Measurements from ENCODE around the gene SYNGAP1.

The SYNGAP1 gene

DNA sequence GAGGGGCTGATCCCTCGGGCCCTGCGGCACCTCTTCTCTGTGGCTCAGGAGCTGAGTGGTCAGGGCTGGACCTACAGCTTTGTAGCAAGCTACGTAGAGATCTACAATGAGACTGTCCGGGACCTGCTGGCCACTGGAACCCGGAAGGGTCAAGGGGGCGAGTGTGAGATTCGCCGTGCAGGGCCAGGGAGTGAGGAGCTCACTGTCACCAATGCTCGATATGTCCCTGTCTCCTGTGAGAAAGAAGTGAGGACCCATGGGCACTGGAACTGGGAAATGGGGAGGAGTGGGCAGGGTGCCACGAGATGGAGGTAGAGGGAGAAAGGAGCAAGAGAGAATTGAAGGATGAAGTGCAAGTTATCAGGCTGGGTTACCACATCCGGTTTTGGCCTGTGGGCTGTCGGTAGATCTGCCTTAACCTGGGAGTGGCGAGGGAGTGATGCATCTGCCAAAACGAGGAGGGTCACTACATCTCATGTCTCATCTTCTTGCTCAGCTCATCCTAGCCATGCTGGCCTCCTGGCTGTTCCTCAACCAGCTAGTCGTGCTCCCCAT lies 14.4 kb upstream of the SYNGAP1 start:
- DNase-seq = peak; percentile 28

DNA sequence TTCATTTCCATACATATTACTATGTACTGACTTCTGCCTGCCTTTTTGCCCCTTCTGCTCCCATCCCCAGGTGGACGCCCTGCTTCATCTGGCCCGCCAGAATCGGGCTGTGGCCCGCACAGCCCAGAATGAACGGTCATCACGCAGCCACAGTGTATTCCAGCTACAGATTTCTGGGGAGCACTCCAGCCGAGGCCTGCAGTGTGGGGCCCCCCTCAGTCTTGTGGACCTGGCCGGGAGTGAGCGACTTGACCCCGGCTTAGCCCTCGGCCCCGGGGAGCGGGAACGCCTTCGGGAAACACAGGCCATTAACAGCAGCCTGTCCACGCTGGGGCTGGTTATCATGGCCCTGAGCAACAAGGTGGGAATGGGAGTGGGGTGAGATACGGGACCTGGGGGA lies 13.7 kb upstream of the SYNGAP1 start:
- DNase-seq = no peak

DNA sequence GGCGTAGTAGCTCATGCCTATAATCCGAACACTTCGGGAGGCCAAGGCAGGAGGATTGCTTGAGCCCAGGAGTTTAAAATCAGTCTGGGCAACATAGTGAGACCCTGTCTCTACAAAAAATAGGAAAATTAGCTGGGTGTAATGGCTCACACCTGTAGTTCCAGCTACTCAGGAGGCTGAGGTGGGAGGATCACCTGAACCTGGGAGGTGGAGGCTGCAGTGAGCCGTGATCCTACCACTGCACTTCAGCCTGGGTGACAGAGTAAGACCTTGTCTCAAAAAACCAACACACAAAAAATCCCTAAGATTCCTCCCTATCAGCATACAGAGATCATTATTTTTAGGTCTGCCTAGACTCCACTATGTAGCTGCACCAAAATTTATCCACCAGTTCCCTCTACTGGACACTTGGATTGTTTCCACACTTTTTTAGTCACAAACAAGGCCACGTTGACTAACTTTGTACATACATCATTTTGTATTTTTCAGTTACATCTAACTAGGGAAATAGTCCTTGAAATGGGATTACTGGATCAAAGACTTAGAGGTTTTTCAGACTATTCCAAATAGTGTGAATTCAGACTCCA lies 12.6 kb upstream of the SYNGAP1 start:
- peak; percentile 36 for DNase-seq

DNA sequence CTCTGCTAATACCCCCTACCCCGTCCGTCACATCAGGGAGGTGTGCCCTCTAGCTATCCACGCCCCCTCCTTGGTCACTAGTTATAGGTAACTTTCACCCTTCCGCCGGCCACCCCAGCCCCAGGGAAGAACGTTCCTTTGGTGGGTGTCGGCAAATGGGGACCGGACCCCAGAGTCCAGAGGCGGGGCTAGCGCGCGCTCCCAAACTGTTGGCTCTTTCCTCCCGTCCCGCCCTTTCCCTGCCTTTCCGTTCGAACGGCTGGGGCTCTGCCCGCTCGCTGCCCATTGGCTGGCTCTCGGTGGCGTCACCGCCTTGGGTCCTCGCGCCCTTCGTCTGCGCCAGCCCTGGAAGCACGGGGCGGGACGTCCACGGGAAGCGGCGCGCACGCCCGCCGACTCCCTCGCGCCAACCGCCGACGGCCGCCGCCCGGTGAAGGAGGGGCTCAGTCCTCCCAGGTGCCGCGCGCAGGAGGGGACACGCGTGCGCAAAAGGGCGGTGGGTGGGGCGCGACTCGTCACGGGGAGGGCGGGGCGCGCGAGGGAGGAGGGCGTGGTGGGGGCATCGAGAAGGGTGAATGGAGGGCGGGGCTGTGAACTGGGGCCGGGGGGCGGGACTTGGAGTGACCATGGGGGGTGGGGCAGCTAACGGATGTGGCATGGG lies 9.7 kb upstream of the SYNGAP1 start:
- peak; percentile 99 for DNase-seq

DNA sequence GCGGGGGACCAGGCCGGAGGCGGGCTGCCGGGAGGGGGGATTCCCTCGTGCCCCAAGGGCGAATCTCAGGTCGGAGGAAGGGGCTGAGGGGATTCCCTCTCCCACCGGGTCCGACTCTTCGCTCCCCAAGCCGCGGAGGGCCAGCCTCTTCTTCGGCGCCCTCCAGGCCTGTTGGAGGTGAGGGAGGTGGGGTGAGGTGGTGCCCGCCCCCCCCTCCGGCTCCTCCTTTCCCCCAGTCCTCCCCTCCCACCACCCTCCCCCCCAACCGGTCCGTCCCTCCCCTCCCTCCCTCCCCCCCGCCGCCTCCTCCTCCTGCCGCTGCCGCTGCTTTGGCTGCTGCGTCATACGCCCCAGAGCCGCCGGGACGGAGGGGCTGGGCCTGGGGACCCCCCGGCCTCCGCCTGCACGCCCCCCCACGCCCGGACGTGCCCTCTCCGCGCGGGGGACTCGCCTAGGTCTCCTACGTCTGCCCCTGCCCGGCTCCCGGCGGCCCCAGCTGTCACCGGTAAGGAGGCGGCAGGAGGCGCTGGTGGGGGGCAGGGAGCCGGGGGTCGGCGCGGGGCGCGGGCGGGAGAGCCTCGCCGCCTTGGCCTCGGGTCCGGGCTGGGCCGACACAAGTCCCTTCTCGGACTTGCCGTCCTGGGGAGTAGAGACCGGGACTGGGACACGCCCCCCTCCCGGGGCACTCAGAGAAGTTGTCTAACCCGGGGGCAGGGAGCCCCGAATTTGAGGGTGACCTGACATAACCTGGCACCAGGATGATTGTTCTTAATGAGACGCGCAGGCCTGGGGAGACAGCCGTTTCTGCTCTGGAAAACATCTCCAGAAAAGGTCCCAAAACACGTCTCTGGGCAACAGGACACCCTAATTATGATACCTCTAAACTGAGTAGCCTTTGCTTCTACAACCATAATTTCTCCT lies 8.9 kb upstream of the SYNGAP1 start, which contains the start of gene PHF1:
TSS of gene PHF1 (plus strand) at position 304 of the 921 bp plus-strand sequence. CDS start 1,250 bp downstream, outside the sequence.
- DNase-seq = no peak

DNA sequence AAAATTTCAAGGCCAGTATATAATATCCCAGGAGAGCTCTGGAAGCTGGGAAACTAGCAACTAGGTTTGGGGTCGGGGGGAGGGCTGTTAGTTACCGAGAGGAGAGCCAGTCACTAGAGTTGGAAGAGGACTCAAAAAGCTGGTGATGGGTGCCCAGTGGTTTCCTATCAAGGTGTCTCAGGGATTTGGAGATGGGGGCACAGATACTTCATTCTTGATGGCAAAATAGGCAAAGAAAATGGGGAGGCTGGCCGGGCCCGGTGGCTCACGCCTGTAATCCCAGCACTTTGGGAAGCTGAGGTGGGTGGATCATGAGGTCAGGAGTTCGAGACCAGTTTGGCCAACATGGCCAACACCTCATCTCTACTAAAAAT lies 8.2 kb upstream of the SYNGAP1 start:
- no peak for DNase-seq

DNA sequence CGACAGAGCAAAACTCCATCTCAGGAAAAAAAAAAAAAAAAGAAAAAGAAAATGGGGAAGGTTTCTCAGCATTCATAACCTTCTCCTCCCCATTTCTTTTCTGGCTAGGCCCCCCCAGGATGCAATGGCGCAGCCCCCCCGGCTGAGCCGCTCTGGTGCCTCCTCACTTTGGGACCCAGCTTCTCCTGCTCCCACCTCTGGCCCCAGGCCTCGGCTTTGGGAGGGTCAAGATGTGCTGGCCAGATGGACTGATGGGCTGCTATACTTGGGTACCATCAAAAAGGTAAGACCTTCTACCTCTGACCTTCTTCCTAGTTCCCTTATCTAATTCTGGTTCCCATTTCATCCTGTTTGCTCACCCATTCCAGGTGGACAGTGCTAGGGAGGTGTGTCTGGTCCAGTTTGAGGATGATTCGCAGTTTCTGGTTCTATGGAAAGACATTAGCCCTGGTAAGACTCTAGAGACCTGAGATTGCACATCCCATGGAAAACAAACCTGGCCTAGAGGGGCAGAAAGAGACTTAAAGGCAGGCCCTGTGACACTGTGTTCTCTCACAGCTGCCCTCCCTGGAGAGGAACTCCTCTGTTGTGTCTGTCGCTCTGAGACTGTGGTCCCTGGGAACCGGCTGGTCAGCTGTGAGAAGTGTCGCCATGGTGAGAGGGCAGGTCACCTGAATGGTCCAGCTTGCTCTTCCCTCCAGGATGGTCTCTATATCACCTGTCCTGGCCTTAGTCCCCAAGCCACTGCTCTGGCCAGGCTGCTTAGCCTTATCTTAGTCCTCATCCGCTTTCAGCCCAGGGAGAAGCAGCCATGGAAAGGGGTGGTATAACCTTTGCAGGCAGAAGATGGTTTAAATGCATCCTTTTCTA lies 7.5 kb upstream of the SYNGAP1 start:
- DNase-seq = no peak

DNA sequence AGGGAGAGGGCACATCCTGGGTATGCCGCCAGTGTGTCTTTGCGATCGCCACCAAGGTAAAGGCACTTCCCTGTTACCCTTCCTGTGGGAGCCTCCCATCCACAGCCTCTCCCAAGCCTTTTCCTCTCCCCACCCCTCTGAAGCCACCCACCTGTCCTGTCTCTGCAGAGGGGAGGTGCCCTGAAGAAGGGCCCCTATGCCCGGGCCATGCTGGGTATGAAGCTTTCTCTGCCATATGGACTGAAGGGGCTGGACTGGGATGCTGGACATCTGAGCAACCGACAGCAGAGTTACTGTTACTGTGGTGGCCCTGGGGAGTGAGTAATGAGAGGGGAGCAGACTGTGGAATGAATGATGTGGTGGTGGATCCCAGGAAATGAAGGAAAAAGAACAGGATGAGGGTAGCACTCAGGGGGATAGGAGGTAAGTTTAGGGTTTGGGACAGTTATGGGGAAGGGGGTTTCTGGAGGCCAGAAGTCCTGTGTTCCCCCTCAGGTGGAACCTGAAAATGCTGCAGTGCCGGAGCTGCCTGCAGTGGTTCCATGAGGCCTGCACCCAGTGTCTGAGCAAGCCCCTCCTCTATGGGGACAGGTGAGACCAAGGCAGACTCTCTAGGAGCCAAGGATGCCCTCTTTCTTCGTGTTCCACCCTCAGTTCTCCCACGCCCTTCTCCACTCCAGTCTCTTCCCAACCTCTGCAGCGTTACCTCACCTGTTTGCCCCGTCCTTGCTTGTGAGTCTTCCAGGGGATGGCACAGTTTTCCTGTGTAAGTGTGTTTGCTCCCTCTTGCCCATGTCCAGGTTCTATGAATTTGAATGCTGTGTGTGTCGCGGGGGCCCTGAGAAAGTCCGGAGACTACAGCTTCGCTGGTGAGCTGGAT lies 6.4 kb upstream of the SYNGAP1 start:
- DNase-seq = no peak

DNA sequence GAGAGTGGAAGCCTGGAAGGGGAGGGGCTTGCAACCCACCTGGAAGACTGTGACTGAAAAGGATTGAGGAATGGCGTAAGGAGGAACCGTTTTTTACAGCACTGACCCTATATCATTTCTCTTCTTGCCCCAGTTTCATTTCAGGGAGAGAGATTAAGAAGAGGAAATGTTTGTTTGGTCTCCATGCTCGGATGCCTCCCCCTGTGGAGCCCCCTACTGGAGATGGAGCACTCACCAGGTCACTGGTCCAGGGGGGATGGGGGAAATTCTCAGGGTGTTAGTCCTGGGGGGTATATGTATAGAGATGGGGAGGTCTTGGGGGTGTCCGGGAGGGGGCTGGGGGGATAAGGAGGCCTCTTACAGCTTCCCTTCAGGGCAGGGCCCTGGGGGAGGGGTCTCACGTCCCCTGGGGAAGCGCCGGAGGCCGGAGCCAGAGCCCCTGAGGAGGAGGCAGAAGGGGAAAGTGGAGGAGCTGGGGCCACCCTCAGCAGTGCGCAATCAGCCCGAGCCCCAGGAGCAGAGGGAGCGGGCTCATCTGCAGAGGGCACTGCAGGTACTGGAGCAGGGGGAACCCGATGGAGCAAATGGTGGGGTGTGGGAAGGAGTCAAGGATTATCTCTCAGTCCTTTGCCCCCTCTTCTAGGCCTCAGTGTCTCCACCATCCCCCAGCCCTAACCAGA lies 5.1 kb upstream of the SYNGAP1 start:
- DNase-seq = peak; percentile 52

DNA sequence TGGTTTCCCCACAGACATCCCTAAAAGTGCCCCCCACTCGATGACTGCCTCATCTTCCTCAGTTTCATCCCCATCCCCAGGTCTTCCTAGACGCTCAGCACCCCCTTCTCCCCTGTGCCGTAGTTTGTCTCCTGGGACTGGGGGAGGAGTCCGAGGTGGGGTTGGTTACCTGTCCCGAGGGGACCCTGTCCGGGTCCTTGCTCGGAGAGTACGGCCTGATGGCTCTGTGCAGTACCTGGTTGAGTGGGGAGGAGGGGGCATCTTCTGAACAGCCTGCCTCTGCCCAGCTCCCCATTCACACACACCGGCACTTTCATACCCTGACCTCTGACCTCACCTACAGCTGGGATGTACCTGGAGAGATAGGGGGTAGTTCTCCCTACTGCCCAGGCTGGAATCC lies 4.0 kb upstream of the SYNGAP1 start:
- no peak for DNase-seq

DNA sequence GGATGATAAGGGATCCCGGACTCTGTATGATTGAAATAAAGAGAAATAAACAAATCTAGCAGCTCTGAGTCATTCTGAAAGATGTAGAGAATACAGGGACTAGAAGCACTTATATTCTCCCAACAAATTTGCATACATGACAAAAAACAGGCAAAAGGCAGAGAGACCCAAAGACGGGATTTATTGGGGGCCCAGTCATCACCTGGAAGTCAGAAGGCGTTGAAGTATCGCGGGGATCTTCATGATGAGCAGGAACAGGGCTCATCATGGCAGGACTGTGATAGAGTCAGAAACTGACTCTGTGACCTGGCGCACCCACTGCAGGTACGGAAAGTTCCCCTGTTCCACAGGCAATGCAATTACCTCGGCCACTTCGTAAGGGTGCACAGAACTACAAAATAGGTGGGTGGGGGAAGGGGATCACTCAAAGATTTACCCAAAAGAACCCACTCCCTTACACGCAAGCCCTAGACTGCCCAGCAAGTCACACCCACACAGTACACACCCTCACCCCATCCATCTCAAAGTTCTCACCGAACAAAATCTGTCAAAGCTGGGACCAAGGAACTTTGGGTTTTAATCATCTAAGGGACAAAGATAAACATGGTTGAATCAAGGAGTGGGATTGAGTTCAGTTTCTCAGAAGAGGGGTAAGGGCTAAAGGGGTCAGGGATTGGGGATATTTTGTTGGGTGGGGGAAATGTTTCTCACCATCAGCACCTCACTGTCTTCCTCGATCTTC lies 3.3 kb upstream of the SYNGAP1 start:
- DNase-seq = no peak

DNA sequence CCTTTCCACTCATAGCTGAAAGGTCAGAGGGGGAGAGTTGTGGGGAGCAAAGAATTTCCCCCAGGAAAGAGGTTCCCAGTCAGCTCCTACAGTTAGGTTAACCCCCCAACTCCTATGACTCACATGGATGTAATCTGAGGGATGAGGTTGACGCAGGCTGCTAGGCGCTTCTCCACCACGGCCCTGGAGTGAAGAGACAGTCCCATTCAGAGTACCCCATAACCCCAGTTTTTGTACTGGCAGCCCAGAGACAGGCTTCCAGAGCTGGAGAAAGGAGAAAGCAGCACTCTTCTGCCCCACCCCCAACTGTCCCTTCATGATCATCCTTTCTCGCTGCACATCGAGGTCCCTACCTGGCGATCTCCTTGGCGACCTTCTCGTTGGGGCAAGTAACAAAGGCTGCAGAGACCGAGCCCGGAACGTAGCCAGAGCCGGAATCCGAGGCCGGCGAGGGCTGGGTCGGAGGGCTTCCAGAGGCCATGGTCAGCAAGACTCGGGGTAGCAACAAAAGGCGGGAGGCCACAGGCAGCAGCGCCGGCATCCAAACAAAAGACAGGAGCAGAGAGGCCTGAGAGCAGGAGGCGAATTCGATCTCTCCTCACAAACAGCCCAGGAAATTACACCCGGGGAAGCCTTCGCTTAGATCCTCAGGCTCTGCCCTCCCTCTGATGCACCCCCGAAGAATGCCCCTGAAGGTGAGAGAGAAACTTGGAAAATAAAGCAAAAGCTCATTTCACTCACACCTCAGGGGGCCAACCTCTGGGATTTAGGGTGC lies 2.5 kb upstream of the SYNGAP1 start:
- DNase-seq = no peak

DNA sequence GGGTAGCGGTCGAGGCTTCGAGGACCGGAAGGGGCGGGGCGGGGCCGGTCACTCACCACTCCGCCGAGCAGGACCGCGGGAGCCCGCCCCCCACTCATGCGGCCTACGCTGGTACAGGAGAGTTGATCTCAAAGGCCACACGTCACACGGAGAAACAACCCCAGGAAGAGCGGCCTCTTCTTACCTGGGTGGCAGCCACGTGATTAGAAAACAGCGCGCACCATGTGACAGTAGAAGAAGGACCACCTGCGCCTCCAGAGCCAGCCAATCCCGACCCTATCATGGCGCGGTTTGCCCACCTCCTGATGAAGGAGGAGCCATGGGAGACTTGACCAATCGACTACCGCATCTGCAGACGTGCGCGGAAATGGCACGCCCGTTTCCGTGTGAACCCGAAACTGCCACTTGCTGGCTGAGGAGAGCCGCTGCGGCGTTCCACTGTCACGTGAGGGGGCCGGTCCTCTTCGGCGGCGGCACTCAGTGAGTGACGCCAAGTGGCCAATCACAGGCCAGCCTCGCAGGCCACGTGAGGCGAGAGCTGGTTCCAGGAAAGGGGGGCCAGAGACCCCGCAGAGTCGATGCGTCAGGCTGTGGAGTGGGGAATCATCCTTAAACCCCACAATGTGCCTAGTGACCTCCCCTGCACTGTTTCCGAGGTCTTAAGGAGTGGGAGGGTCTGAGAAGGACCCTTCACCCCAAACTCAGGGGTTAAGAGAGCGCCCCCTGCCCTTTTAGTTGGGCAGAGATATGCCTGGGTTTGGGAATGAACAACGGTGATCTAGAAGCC lies 1.8 kb upstream of the SYNGAP1 start, which contains the start of gene CUTA:
TSS of gene CUTA (minus strand) at position 205 of the 787 bp plus-strand sequence. CDS start at position 98, 107 bp downstream.
- DNase-seq = peak; percentile 100

DNA sequence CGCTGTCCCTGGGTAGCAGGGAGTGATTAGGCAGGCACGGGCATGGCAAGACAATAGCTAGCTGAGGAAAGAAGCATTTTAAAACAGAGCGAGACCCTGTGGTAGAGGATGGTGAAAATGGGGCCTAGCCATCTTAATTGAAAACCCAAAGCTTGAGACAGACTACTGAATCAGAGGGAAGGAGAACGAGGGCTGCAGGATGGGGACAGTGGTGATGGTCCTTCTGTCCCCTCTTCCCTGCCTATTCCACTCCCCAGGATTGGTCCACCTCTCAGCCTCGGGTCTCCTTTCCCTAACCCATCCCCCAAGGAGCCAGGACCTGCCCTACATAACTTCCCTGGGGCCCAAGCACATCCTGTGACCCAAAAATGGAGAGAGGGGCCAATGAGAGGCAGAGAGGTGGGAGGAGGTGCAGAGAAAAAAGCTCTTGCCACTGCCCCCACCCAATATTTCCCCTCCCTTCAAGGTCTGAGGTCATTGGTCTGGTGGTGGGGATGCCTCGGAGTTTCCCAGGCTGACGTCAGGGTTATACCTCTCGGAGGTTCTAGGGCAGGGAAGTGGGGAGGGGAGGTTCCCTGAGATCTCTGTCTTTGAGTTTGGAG lies 1.1 kb upstream of the SYNGAP1 start:
- DNase-seq = peak; percentile 86

DNA sequence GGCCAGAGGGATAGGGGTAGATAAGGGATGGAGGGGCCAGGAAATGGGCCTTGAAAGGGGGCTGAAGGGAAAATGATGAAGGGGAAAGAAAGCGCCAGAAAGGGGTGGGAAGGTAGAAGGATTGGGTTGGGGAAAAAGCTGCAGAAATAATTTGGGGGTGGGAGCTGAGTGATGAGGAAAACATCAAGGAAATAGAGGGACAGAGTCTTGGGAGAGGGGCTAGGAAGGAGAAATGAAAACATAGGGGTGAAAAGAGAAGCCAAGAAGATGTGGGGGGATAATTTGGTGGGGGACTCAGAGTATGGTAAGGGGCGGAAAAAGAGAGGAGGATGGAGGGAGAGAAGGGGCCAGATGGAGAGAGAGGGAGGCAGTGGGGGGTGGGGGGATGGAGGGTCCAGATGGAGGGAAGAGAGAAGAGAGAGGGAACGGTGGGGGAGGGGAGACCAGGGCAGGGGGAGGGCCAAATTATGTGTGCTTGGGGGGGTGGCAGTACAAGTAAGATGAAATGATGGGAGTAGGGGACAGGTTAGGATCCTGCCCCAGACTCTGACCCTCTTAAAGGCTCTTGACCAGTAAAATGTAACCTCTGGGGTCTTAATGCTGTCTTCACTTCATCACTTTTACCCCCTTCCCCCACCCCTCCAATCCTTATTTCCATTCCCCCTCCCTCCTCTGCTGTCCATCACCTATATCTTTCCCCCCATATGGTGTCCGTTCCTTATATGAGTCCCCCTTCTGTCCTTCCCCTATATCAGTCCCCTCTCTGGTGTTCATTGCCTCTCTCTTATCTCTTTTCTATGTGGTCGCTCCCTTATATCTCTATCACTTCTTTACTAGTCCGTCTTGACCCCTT lies 852 bp downstream of the SYNGAP1 start:
- DNase-seq = no peak

DNA sequence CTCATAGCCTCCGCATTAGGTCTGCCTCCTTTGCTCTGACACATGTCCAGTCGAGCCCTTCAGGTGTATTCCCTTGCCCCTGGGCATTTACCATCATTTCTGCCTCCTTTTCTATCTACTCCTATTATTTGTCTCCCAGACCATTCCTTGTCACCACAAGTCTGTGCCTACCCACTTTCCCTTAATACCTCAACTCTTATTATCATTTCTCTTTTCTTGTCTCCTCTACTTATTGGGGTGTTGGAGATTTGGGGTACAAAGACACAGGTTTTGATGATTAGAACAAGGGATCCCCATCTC lies 1.4 kb downstream of the SYNGAP1 start:
- no peak for DNase-seq

DNA sequence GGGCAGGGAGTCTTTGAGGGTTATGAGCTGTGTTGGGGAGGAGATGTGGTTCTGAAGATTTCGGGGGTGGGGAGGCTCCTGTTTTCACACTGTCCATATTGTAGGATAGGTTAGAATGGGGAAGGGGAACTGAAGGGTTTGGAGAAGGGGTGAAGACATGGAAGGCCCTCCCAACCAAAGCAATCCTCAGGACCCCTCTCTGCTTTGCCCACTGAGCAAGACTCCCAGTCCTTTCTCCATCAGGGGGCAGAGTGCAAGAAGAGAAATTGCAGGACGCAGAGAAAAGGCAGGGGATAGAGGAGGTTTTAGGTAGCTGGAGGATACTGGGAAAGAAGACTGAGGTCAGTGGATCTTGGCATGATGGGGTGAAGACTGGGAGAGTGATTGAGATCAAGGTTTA lies 3.9 kb downstream of the SYNGAP1 start:
- no peak for DNase-seq

Data from CD4-positive, alpha-beta T cell treated with Interleukin-12 subunit alpha and Interleukin-12 subunit beta, for 1 hour (primary cell).